ENCODE measurements around the gene CHD2.

Gene CHD2

DNA sequence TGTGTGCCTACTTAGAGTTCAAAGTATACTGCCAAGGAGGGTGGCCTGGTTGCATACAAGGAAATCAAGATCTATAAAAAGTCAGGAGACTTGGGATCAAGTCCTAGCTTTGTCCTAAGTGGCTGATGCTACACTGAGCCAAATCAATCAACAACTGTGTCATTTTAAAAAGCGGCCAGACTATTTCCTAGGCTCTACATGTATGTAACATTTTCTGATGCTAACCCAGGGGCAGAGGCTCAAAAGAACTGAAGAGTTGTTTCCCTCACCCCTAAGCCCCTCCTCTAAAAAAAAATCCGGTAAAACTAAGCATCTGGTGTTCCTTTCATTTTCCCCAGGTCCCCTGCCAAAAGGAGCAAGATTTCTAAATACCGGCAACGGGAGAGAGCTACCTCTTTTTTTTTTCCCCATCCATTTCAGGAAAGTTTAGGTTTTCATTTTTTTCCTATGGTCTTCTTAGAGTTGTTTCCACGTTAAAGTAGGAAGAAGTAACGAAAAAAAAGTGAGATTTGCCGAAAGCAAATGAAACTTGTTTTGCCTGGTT, 18.8 kb upstream of the CHD2 start:
- Histone ChIP-seq H3K9ac (peak overlapping the region; percentile 98), H2AFZ (ENCODE audit: low read depth) (peak overlapping the region; percentile 9; the same call in 1 of the 2 replicates), H3K27ac (peak overlapping the region; percentile 89), H3K4me3 (IDR thresholded peaks at IDR 0.05; ENCODE audit: insufficient read depth, low read depth, low read length) (no peak overlapping the region), H3K4me1 (ENCODE audit: low read depth, poor library complexity, severe bottlenecking) (peaks cover 34% of the 10 kb centered on the region), H3K79me2 (ENCODE audit: insufficient read depth, low read depth) (peaks cover 34% of the 10 kb centered on the region), H3K36me3 (ENCODE audit: insufficient read depth) (peaks cover 18% of the 10 kb centered on the region), H3K4me2 (peak overlapping the region; percentile 87), H4K20me1 (ENCODE audit: insufficient read depth) (peaks cover 11% of the 10 kb centered on the region), H3K27me3 (ENCODE audit: insufficient read depth, low read depth) (no peaks in the 10 kb centered on the region)
- TF ChIP-seq, protein P1, sequence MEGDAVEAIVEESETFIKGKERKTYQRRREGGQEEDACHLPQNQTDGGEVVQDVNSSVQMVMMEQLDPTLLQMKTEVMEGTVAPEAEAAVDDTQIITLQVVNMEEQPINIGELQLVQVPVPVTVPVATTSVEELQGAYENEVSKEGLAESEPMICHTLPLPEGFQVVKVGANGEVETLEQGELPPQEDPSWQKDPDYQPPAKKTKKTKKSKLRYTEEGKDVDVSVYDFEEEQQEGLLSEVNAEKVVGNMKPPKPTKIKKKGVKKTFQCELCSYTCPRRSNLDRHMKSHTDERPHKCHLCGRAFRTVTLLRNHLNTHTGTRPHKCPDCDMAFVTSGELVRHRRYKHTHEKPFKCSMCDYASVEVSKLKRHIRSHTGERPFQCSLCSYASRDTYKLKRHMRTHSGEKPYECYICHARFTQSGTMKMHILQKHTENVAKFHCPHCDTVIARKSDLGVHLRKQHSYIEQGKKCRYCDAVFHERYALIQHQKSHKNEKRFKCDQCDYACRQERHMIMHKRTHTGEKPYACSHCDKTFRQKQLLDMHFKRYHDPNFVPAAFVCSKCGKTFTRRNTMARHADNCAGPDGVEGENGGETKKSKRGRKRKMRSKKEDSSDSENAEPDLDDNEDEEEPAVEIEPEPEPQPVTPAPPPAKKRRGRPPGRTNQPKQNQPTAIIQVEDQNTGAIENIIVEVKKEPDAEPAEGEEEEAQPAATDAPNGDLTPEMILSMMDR (conservative IDR thresholded peaks at IDR 0.05; ENCODE audit: low read depth, low read length): no peak

DNA sequence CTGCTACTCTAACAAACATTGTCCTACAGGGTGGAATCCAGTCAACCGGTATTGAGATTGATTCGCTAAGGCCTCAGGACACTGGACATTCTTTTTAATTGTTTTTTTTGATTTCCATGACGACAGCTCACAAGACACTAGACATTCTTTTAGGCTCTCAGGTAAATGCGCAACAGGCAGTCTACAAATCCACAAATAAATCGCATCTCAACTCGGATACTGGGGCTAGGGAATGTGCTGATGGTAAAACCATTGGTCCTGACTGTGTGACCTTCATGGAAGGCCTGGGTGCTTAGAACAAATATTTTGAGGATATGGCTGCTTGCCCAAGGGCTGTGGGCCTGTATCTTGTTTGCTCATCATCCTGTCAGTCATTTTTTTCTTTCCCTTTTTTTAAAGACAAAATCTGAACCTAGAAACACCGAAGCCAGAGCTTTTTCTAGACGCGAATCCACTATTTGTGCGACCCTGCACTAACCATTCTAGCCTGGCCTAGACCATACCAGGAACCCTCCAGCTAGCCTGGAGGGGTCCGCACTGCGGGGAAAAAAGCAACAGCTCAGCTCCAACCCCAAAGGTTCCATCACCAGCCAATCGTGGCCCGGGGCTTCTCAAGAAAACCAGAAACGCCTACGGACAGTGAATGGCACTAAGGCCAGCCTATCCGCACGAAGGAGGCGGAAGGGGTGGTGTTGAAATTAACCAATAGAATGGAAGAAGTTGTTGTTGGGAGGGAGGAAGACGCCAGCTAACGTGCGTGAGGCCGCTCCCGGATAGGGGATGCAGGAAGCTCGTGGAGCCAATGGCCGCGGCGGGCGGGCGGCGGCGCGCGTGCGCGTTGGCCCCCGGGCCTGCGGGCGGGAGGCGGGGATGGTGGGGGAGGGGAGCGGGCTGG, 18.1 kb upstream of the CHD2 start:
- peak overlapping the region; percentile 9; the same call in 1 of the 2 replicates for H2AFZ ChIP-seq (ENCODE audit: low read depth)
- no peak overlapping the region for H3K4me3 ChIP-seq (IDR thresholded peaks at IDR 0.05; ENCODE audit: insufficient read depth, low read depth, low read length)
- H3K9ac ChIP-seq: peak overlapping the region; percentile 98
- H3K79me2 ChIP-seq (ENCODE audit: insufficient read depth, low read depth): peaks cover 41% of the 10 kb centered on the region
- H3K4me2 ChIP-seq: peak overlapping the region; percentile 87
- peaks cover 40% of the 10 kb centered on the region for H3K4me1 ChIP-seq (ENCODE audit: low read depth, poor library complexity, severe bottlenecking)
- TF ChIP-seq, protein P1 (conservative IDR thresholded peaks at IDR 0.05; ENCODE audit: low read depth, low read length): no peak
- H4K20me1 ChIP-seq (ENCODE audit: insufficient read depth): peaks cover 11% of the 10 kb centered on the region
- H3K36me3 ChIP-seq (ENCODE audit: insufficient read depth): peaks cover 20% of the 10 kb centered on the region
- peak overlapping the region; percentile 89 for H3K27ac ChIP-seq
- H3K27me3 ChIP-seq (ENCODE audit: insufficient read depth, low read depth): no peaks in the 10 kb centered on the region

DNA sequence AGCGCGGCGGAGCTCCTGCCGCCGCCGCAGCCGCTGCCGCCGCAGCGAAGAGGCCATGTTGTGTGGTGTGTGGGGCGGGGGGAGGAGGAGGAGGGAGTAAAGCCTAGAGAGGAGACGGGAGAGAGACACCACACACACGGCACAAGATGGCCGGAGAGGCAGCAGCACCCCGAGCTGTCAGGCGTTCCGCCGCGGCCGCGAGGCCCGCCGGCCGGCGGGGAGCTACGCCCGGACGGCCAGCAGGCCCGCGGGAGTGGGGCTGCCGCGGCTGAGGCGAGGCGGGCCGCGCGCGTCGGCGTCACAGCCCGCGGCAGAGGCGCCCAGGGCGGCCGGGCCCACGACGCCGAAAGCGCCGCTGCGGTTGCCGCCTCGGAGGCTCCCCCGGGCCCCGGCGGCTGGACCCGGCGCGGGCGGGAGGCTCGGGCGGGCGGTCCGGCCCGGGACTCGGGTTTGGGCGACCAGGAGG, 17.4 kb upstream of the CHD2 start:
- Histone ChIP-seq H3K4me3 (IDR thresholded peaks at IDR 0.05; ENCODE audit: insufficient read depth, low read depth, low read length) (no peak overlapping the region), H3K79me2 (ENCODE audit: insufficient read depth, low read depth) (peaks cover 48% of the 10 kb centered on the region), H3K4me2 (peak overlapping the region; percentile 88; the same call in 1 of the 2 replicates), H3K27ac (peak overlapping the region; percentile 95), H3K27me3 (ENCODE audit: insufficient read depth, low read depth) (no peaks in the 10 kb centered on the region), H2AFZ (ENCODE audit: low read depth) (no peak overlapping the region), H3K4me1 (ENCODE audit: low read depth, poor library complexity, severe bottlenecking) (peaks cover 47% of the 10 kb centered on the region), H3K36me3 (ENCODE audit: insufficient read depth) (peaks cover 25% of the 10 kb centered on the region), H3K9ac (peak overlapping the region; percentile 98), H4K20me1 (ENCODE audit: insufficient read depth) (peaks cover 13% of the 10 kb centered on the region)
- TF ChIP-seq, protein P1 (conservative IDR thresholded peaks at IDR 0.05; ENCODE audit: low read depth, low read length): no peak

DNA sequence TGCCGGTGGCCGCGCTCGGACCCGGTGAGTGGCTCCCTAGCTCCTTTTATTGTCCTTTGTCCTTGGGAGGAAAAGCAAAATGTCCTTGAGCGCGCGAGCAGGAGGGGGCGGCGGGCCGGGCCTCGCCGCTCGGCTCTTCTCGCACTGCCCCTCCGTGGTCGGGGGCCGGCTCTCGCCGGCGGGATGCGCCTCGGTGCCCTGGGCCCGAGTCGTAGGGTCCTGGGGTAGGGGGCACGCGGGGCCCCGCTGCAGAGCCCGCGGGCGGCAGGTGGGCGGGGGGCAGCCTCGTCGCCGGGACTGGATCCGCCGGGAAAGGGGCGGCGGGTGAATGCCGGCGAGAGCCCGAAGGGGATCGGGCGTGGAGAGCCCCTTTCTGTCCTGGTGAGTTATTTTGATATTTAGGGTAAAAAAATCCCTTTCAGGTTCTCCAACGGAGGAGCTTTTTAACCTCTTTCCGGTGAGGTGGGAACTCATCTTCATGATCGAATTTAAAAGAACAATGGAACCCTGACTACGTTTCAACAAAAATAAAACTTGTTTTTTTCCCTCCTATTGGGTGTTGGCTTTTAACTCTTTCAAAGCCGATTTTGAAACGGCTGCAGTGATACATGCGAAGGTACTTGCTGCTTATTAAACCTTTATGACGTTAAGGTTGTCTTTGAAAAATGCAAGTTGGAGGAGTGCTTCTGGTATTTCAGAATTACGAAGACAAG, 16.8 kb upstream of the CHD2 start:
- Histone ChIP-seq H3K79me2 (ENCODE audit: insufficient read depth, low read depth) (peaks cover 54% of the 10 kb centered on the region), H4K20me1 (ENCODE audit: insufficient read depth) (peaks cover 15% of the 10 kb centered on the region), H3K4me3 (IDR thresholded peaks at IDR 0.05; ENCODE audit: insufficient read depth, low read depth, low read length) (no peak overlapping the region), H3K4me1 (ENCODE audit: low read depth, poor library complexity, severe bottlenecking) (peaks cover 53% of the 10 kb centered on the region), H2AFZ (ENCODE audit: low read depth) (no peak overlapping the region), H3K27me3 (ENCODE audit: insufficient read depth, low read depth) (no peaks in the 10 kb centered on the region), H3K27ac (peak overlapping the region; percentile 95), H3K9ac (peak overlapping the region; percentile 98), H3K36me3 (ENCODE audit: insufficient read depth) (peaks cover 31% of the 10 kb centered on the region), H3K4me2 (peak overlapping the region; percentile 88)
- TF ChIP-seq, protein P1 (conservative IDR thresholded peaks at IDR 0.05; ENCODE audit: low read depth, low read length): no peak
